Measurements from ENCODE around the gene MUC5AC.
"Not testable (repeated sequence)": the region's sequence is repeated elsewhere in the genome, so short reads cannot be mapped to it uniquely, and the experiment has no call there.

Gene MUC5AC

DNA sequence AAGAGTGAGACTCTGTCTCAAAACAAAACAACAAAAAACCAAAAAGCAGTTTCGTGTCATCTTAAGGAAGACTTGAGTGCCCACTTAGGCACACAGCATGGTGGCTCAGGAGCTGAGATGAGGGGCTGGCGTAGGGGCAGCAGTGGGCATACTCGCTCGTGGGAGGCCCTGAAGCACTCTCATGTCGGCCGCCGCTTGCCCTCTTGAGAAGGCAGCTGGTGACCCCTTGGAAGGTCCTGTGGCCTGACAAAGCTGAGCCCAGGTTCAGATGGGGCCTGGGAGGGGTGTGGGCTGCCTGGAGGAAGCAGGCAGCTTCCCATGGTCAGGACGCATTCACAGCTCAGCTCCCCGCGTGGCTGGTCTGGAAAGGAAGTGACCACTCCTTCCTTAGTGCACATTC is 80.1 kb downstream of the MUC5AC start:
- no peak overlapping the region for H3K4me3 ChIP-seq (replicated peaks in 1 of 2; ENCODE audit: low read depth in 2 of 2, low read length in 2 of 2)
- no peak for DNase-seq (ENCODE audit: low read depth in 2 of 2)
- TF ChIP-seq, protein P1, sequence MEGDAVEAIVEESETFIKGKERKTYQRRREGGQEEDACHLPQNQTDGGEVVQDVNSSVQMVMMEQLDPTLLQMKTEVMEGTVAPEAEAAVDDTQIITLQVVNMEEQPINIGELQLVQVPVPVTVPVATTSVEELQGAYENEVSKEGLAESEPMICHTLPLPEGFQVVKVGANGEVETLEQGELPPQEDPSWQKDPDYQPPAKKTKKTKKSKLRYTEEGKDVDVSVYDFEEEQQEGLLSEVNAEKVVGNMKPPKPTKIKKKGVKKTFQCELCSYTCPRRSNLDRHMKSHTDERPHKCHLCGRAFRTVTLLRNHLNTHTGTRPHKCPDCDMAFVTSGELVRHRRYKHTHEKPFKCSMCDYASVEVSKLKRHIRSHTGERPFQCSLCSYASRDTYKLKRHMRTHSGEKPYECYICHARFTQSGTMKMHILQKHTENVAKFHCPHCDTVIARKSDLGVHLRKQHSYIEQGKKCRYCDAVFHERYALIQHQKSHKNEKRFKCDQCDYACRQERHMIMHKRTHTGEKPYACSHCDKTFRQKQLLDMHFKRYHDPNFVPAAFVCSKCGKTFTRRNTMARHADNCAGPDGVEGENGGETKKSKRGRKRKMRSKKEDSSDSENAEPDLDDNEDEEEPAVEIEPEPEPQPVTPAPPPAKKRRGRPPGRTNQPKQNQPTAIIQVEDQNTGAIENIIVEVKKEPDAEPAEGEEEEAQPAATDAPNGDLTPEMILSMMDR (IDR thresholded peaks at IDR 0.05; ENCODE audit: low read depth, low read length): no peak

GRCh38 chr11:1238767-1239595 is 81.2 kb downstream of the MUC5AC start:
- no peak overlapping the region for H3K4me3 ChIP-seq (replicated peaks in 1 of 2; ENCODE audit: low read depth in 2 of 2, low read length in 2 of 2)
- no peak for DNase-seq (ENCODE audit: low read depth in 2 of 2)
- TF ChIP-seq, protein P1 (IDR thresholded peaks at IDR 0.05; ENCODE audit: low read depth, low read length): no peak

GRCh38 chr11:1239596-1240205 is 81.9 kb downstream of the MUC5AC start:
- TF ChIP-seq, protein P1 (IDR thresholded peaks at IDR 0.05; ENCODE audit: low read depth, low read length): no peak
- no peak for DNase-seq (ENCODE audit: low read depth in 2 of 2)
- no peak overlapping the region for H3K4me3 ChIP-seq (replicated peaks in 1 of 2; ENCODE audit: low read depth in 2 of 2, low read length in 2 of 2)

- no peak for DNase-seq (ENCODE audit: low read depth in 2 of 2)
- TF ChIP-seq, protein P1 (IDR thresholded peaks at IDR 0.05; ENCODE audit: low read depth, low read length): no peak
- H3K4me3 ChIP-seq (replicated peaks in 1 of 2; ENCODE audit: low read depth in 2 of 2, low read length in 2 of 2): no peak overlapping the region
These were observed 83.0 kb downstream of the MUC5AC start for GRCh38 chr11:1240771-1241170.

DNA sequence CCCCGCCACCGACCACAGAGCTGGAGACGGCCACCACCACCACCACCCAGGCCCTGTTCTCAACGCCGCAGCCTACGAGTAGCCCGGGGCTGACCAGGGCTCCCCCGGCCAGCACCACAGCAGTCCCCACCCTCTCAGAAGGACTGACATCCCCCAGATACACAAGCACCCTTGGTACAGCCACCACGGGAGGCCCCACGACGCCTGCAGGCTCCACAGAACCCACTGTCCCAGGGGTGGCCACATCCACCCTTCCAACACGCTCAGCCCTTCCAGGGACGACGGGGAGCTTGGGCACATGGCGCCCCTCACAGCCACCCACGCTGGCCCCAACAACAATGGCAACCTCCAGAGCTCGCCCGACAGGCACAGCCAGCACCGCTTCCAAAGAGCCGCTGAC is 84.0 kb downstream of the MUC5AC start:
- no peak for DNase-seq (ENCODE audit: low read depth in 2 of 2)
- TF ChIP-seq, protein P1 (IDR thresholded peaks at IDR 0.05; ENCODE audit: low read depth, low read length): no peak
- H3K4me3 ChIP-seq (replicated peaks in 1 of 2; ENCODE audit: low read depth in 2 of 2, low read length in 2 of 2): no peak overlapping the region

DNA sequence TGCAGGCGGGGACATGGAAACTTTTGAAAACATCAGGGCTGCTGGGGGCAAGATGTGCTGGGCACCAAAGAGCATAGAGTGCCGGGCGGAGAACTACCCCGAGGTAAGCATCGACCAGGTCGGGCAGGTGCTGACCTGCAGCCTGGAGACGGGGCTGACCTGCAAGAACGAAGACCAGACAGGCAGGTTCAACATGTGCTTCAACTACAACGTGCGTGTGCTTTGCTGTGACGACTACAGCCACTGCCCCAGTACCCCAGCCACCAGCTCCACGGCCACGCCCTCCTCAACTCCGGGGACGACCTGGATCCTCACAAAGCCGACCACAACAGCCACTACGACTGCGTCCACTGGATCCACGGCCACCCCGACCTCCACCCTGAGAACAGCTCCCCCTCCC is 84.5 kb downstream of the MUC5AC start:
- TF ChIP-seq, protein P1 (IDR thresholded peaks at IDR 0.05; ENCODE audit: low read depth, low read length): no peak

GRCh38 chr11:1242751-1243150 is 85.0 kb downstream of the MUC5AC start:
- not testable (repeated sequence) for DNase-seq (ENCODE audit: low read depth in 2 of 2); H3K4me3 ChIP-seq (replicated peaks in 1 of 2; ENCODE audit: low read depth in 2 of 2, low read length in 2 of 2)

More for the DNA sequence above, 84.5 kb downstream of the MUC5AC start:
- DNase-seq (ENCODE audit: low read depth in 2 of 2): no peak
- no peak overlapping the region for H3K4me3 ChIP-seq (replicated peaks in 1 of 2; ENCODE audit: low read depth in 2 of 2, low read length in 2 of 2)

DNA sequence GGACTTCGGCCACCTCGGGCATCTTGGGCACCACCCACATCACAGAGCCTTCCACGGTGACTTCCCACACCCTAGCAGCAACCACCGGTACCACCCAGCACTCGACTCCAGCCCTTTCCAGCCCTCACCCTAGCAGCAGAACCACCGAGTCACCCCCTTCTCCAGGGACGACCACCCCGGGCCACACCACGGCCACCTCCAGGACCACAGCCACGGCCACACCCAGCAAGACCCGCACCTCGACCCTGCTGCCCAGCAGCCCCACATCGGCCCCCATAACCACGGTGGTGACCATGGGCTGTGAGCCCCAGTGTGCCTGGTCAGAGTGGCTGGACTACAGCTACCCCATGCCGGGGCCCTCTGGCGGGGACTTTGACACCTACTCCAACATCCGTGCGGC is 85.8 kb downstream of the MUC5AC start:
- not testable (repeated sequence) for H3K4me3 ChIP-seq (replicated peaks in 1 of 2; ENCODE audit: low read depth in 2 of 2, low read length in 2 of 2); DNase-seq (ENCODE audit: low read depth in 2 of 2)

- not testable (repeated sequence) for DNase-seq (ENCODE audit: low read depth in 2 of 2); H3K4me3 ChIP-seq (replicated peaks in 1 of 2; ENCODE audit: low read depth in 2 of 2, low read length in 2 of 2)
These were observed 86.8 kb downstream of the MUC5AC start for GRCh38 chr11:1244557-1244956.

GRCh38 chr11:1245717-1246116 is 88.0 kb downstream of the MUC5AC start:
- not testable (repeated sequence) for DNase-seq (ENCODE audit: low read depth in 2 of 2); H3K4me3 ChIP-seq (replicated peaks in 1 of 2; ENCODE audit: low read depth in 2 of 2, low read length in 2 of 2)

DNA sequence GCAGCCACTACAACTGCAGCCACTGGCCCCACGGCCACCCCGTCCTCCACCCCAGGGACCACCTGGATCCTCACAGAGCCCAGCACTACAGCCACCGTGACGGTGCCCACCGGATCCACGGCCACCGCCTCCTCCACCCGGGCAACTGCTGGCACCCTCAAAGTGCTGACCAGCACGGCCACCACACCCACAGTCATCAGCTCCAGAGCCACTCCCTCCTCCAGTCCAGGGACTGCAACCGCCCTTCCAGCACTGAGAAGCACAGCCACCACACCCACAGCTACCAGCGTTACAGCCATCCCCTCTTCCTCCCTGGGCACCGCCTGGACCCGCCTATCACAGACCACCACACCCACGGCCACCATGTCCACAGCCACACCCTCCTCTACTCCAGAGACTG is 88.5 kb downstream of the MUC5AC start:
- not testable (repeated sequence) for DNase-seq (ENCODE audit: low read depth in 2 of 2)

More for the DNA sequence above, 88.5 kb downstream of the MUC5AC start:
- H3K4me3 ChIP-seq (replicated peaks in 1 of 2; ENCODE audit: low read depth in 2 of 2, low read length in 2 of 2): not testable (repeated sequence)

All from cardiac fibroblast (primary cell).